Endothelial cell of umbilical vein (primary cell): ENCODE results near the gene PPA2. TPM values are rescaled to one million over a fixed set of nuclear protein-coding genes. Genes with fewer than 3 reads are reported as not detected.

Source experiments
- BruUV-seq: library from RNA; stranded (reverse); fragments of 400-500 nt; replicated peaks from 2 replicates; lab custom pipeline; 2021; lab: Mats Ljungman, UMichigan
- CTCF ChIA-PET: fragments of 300-600, 350-600 bp; sonication (Branson Sonifier 250); formaldehyde crosslinking; loops from one replicate; lab custom pipeline; 2021; ENCODE audit warnings: antibody characterized with exemption, inconsistent platforms; lab: Charles Lee
- POLR2A ChIA-PET: fragments of 300-600, 350-600 bp; sonication (Branson Sonifier 250); formaldehyde crosslinking; loops from one replicate; lab custom pipeline; 2021; ENCODE audit warnings: antibody characterized with exemption, inconsistent platforms; lab: Charles Lee
- DNase-seq: peaks from one replicate; pipeline ENCODE4 v3.0.0-alpha.2; 2011; ENCODE audit warnings: low read depth, low spot score
- FAIRE-seq: peaks from 2 replicates; lab custom pipeline; 2011; peaks lifted over from hg19 to GRCh38; lab: Jason Lieb, UNC
- H2AFZ ChIP-seq: 2 replicates; pipeline ENCODE4 v1.6.0; 2012; ENCODE audit warnings: low read depth, low read length, control low read depth, inconsistent platforms
- H3K27ac ChIP-seq: 2 replicates; pipeline ENCODE4 v1.5.1; 2011; ENCODE audit warnings: low read depth, mild to moderate bottlenecking, control low read depth, low read length, moderate library complexity; ENCODE audit not compliant: insufficient read depth
- H3K27me3 ChIP-seq, 2 experiments: 2 replicates each; pipeline versions ENCODE4 v1.6.0 to v1.6.1; 2011; ENCODE audit warnings: low read length in 2 of 2, mixed read lengths in 1 of 2; ENCODE audit not compliant: control insufficient read depth in 2 of 2, insufficient read depth in 2 of 2
- H3K36me3 ChIP-seq, 2 experiments: 2 replicates in 1 of 2; 3 replicates in 1 of 2; pipeline ENCODE4 v1.5.1; 2011; ENCODE audit warnings: low read length in 2 of 2, mild to moderate bottlenecking in 1 of 2, moderate library complexity in 1 of 2; ENCODE audit not compliant: control insufficient read depth in 2 of 2, insufficient read depth in 2 of 2; ENCODE audit errors: extremely low read depth in 1 of 2
- H3K4me1 ChIP-seq: 3 replicates; pipeline ENCODE4 v1.5.1; 2011; ENCODE audit warnings: mild to moderate bottlenecking, low read length; ENCODE audit not compliant: control insufficient read depth, insufficient read depth; ENCODE audit errors: extremely low read depth
- H3K4me2 ChIP-seq: 2 replicates; pipeline ENCODE4 v1.6.1; 2011; ENCODE audit warnings: low read length, control low read depth, mixed read lengths; ENCODE audit not compliant: insufficient read depth
- H3K4me3 ChIP-seq, 3 experiments: fragments of 200-600 bp in 1 of 3; sonication (generic), shearing (Covaris generic) in 1 of 3; replicated peaks in 1 of 3; 2 replicates each; pipeline ENCODE4 v1.5.1; 2011 to 2016; ENCODE audit warnings: control low read depth in 3 of 3, low read length in 3 of 3, mild to moderate bottlenecking in 2 of 3, inconsistent platforms in 1 of 3, low read depth in 1 of 3, moderate library complexity in 1 of 3; ENCODE audit not compliant: insufficient read depth in 1 of 3
- H3K79me2 ChIP-seq: 2 replicates; pipeline ENCODE4 v1.6.0; 2012; ENCODE audit warnings: low read length, inconsistent platforms; ENCODE audit not compliant: control insufficient read depth, insufficient read depth
- H3K9ac ChIP-seq: replicated peaks from 2 replicates; pipeline ENCODE3; 2011; ENCODE audit warnings: low read length, control low read depth; ENCODE audit not compliant: insufficient read depth; ENCODE audit errors: extremely low read depth
- H3K9me1 ChIP-seq: replicated peaks from 3 replicates; pipeline ENCODE4 v1.6.0; 2011; ENCODE audit warnings: mild to moderate bottlenecking, low read length; ENCODE audit not compliant: control insufficient read depth, insufficient read depth; ENCODE audit errors: extremely low read depth
- H3K9me3 ChIP-seq: replicated peaks from 2 replicates; pipeline ENCODE4 v1.5.1; 2012; ENCODE audit warnings: low read length, inconsistent platforms; ENCODE audit not compliant: control insufficient read depth, insufficient read depth
- H4K20me1 ChIP-seq: replicated peaks from 2 replicates; pipeline ENCODE3; 2011; ENCODE audit warnings: mild to moderate bottlenecking, low read length; ENCODE audit not compliant: control insufficient read depth, insufficient read depth; ENCODE audit errors: extremely low read depth
- CTCF ChIP-seq, 2 donors: IDR thresholded peaks; 1 replicate in 1 of 2; 2 replicates in 1 of 2; pipeline ENCODE4 v1.5.1; 2011; ENCODE audit warnings: low read length in 2 of 2, mild to moderate bottlenecking in 2 of 2, moderate library complexity in 2 of 2, control low read depth in 1 of 2, inconsistent platforms in 1 of 2, low read depth in 1 of 2; ENCODE audit not compliant: insufficient read depth in 1 of 2; ENCODE audit errors: extremely low read depth in 1 of 2
- EZH2 ChIP-seq: IDR thresholded peaks from 2 replicates; pipeline ENCODE4 v1.6.1; 2012; ENCODE audit warnings: borderline replicate concordance, low read depth, mild to moderate bottlenecking, moderate library complexity, low read length, inconsistent platforms; ENCODE audit not compliant: severe bottlenecking
- FOS ChIP-seq: IDR thresholded peaks from 2 replicates; pipeline ENCODE4 v1.6.1; 2011; ENCODE audit warnings: mild to moderate bottlenecking, low read length, moderate library complexity, borderline replicate concordance; ENCODE audit not compliant: insufficient read depth
- GATA2 ChIP-seq: IDR thresholded peaks from 2 replicates; pipeline ENCODE4 v1.7.0; 2011; ENCODE audit warnings: low read depth, mild to moderate bottlenecking, moderate library complexity, mixed read lengths, low read length; ENCODE audit not compliant: insufficient read length, insufficient read depth
- JUN ChIP-seq: IDR thresholded peaks from 2 replicates; pipeline ENCODE4 v1.6.1; 2011; ENCODE audit warnings: borderline replicate concordance, low read depth; ENCODE audit not compliant: insufficient read length, insufficient read depth
- MYC ChIP-seq: IDR thresholded peaks from one replicate; pipeline ENCODE4 v1.6.1; 2011; ENCODE audit warnings: mild to moderate bottlenecking, low read depth, low read length
- POLR2A ChIP-seq: IDR thresholded peaks from 2 replicates; pipeline ENCODE4 v1.6.1; 2012; ENCODE audit warnings: low read depth, mild to moderate bottlenecking, control low read depth, low read length
- POLR2AphosphoS5 ChIP-seq: IDR thresholded peaks from 2 replicates; pipeline ENCODE4 v1.6.1; 2012; ENCODE audit warnings: low read depth, mild to moderate bottlenecking, control low read depth, low read length, moderate library complexity; ENCODE audit not compliant: insufficient read depth
- dilution Hi-C: fragments of 300-500 bp; cut with MboI; formaldehyde crosslinking; loops from one replicate; pipeline ENCODE4 v1.15.0; 2019; ENCODE audit warnings: low sequenced_read_pairs; ENCODE audit not compliant: extremely low pct_ligation_motif_present
- intact Hi-C: fragments of 100-400 bp; cut with micrococcal nuclease; formaldehyde crosslinking; loops from one replicate; pipeline ENCODE4 v1.10.0; 2022
- polyA plus RNA-seq, 4 experiments: library from polyadenylated mRNA; depleted of rRNA in 3 of 4; stranded (reverse) in 3 of 4; unstranded in 1 of 4; fragments of >200 nt; gene quantifications; 2 replicates each; pipeline versions ENCODE4 v1.2.1 to v1.2.3, GENCODE V29; 2011 to 2012; ENCODE audit warnings: missing spikeins in 1 of 4
- total RNA-seq: library from RNA; stranded (reverse); gene quantifications from 2 replicates; pipeline ENCODE4 v1.2.3, GENCODE V29; 2021
- TF ChIP-seq, protein P1 (sequence below): IDR thresholded peaks from 2 replicates; pipeline ENCODE4 v1.6.1; 2011; ENCODE audit not compliant: insufficient read depth, insufficient read length

Gene PPA2
- total and polyA plus RNA-seq, 2 donors (not counting 3 experiments of a cell fraction or from before 2014, with no cell fraction given), result 30.4 to 58.7 TPM

DNA sequence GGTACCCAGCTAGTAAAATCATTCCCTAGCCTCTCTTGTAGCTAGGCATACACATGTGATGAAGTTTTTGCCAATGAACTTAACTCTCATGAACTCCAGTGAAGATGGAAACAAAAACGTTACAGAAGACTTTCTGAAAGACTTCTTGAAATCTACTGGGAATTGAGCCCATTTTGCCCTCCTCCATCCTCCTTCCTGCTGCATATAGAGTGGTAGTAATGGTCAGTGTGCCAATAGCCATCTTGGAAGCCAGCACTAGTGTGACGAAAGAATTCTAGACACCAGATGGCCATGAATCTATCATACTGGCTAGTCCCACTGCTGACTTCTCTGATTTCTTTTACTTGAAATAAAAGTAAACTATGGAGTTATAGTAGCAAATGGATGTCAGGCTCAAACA lies 30.9 kb upstream of the PPA2 start:
- Histone ChIP-seq H3K27me3 (no peaks in the 10 kb centered on the region), H3K9me1 (no peaks in the 10 kb centered on the region), H4K20me1 (no peaks in the 10 kb centered on the region), H3K79me2 (no peaks in the 10 kb centered on the region), H3K36me3 (no peaks in the 10 kb centered on the region), H3K9ac (no peak overlapping the region), H3K4me1 (no peaks in the 10 kb centered on the region), H3K27ac (no peak overlapping the region), H3K4me3 (no peak overlapping the region), H3K9me3 (no peaks in the 10 kb centered on the region), H2AFZ (no peak overlapping the region), H3K4me2 (no peak overlapping the region)
- CTCF ChIA-PET, result interaction anchor here (1.7 kb wide), 1 partner anchor 16 kb away, joined by 8 read pairs; no protein-coding TSS in a partner anchor
- dilution Hi-C loops, result no loop called here
- no peak for TF ChIP-seq CTCF (IDR thresholded peaks at IDR 0.05; ENCODE audit: extremely low read depth in 1 of 2, insufficient read depth in 1 of 2, low read depth in 1 of 2, low read length in 2 of 2)
- no peak for TF ChIP-seq MYC
- TF ChIP-seq POLR2AphosphoS5, result no peak
- FAIRE-seq (no peak), DNase-seq (no peak)
- intact Hi-C loops, result no loop called here
- POLR2A ChIA-PET, result no interaction called here
- BruUV-seq, result no TSS peak

GRCh38 chr4:105503484-105503883 lies 29.6 kb upstream of the PPA2 start:
- intact Hi-C loops (no loop called here), dilution Hi-C loops (no loop called here)
- no peak for DNase-seq
- BruUV-seq, result no TSS peak
- Histone ChIP-seq H3K36me3 (no peaks in the 10 kb centered on the region), H3K9me3 (no peaks in the 10 kb centered on the region), H2AFZ (no peak overlapping the region), H3K79me2 (no peaks in the 10 kb centered on the region), H3K4me1 (no peaks in the 10 kb centered on the region), H3K9ac (no peak overlapping the region), H3K27ac (no peak overlapping the region), H3K27me3 (no peaks in the 10 kb centered on the region), H4K20me1 (no peaks in the 10 kb centered on the region), H3K9me1 (no peaks in the 10 kb centered on the region), H3K4me3 (no peak overlapping the region), H3K4me2 (no peak overlapping the region)
- POLR2A ChIA-PET, result no interaction called here
- CTCF ChIA-PET, result interaction anchor here (0.6 kb wide), 1 partner anchor 45 kb away, joined by 4 read pairs; no protein-coding TSS in a partner anchor
- no peak for TF ChIP-seq POLR2AphosphoS5
- TF ChIP-seq JUN, result no peak
- no peak for TF ChIP-seq GATA2
- TF ChIP-seq POLR2A, result no peak
- TF ChIP-seq, protein P1, sequence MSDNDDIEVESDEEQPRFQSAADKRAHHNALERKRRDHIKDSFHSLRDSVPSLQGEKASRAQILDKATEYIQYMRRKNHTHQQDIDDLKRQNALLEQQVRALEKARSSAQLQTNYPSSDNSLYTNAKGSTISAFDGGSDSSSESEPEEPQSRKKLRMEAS, result no peak
- no peak for TF ChIP-seq FOS
- TF ChIP-seq CTCF (IDR thresholded peaks at IDR 0.05; ENCODE audit: extremely low read depth in 1 of 2, insufficient read depth in 1 of 2, low read depth in 1 of 2, low read length in 2 of 2), result no peak
- TF ChIP-seq EZH2, result no peak
- TF ChIP-seq MYC, result no peak
- FAIRE-seq, result no peak
